Muscle of leg (tissue), 11 donors: Measurements from ENCODE around the gene CCDC167. TPM values are rescaled to one million over a fixed set of nuclear protein-coding genes. Genes with fewer than 3 reads are reported as not detected.

Source experiments
- DNase-seq: peaks from one replicate; pipeline ENCODE4 v3.0.0; 2013
- H3K27ac ChIP-seq: one replicate; pipeline ENCODE4 v1.5.1; 2013; ENCODE audit warnings: mild to moderate bottlenecking, low read length, control low read depth
- H3K27me3 ChIP-seq: one replicate; pipeline ENCODE4 v1.6.1; 2013; ENCODE audit warnings: low read length; ENCODE audit not compliant: control insufficient read depth, insufficient read depth
- H3K36me3 ChIP-seq: one replicate; pipeline ENCODE4 v1.6.1; 2013; ENCODE audit warnings: low read length; ENCODE audit not compliant: control insufficient read depth, insufficient read depth
- H3K4me1 ChIP-seq: one replicate; pipeline ENCODE4 v1.6.1; 2013; ENCODE audit warnings: low read length; ENCODE audit not compliant: control insufficient read depth, insufficient read depth
- H3K4me3 ChIP-seq: one replicate; pipeline ENCODE4 v1.5.1; 2013; ENCODE audit warnings: low read length, control low read depth
- H3K9me3 ChIP-seq: replicated peaks from 2 replicates; pipeline ENCODE4 v1.6.1; 2013; ENCODE audit warnings: low read depth, low read length; ENCODE audit not compliant: control insufficient read depth
- WGBS: methylation state at CpG from one replicate; pipeline ENCODE4 v1.1.5; 2013; ENCODE audit warnings: missing lambda C conversion rate; ENCODE audit not compliant: insufficient coverage; 5-methylcytosine and 5-hydroxymethylcytosine counted together
- polyA plus RNA-seq, 8 donors: library from polyadenylated mRNA; unstranded; fragments of 120-200 nt; gene quantifications; one replicate each; pipeline versions ENCODE4 v1.2.1 to v1.2.3, GENCODE V29; 2013; ENCODE audit warnings: inconsistent platforms in 1 of 8, low replicate concordance in 1 of 8; ENCODE audit not compliant: insufficient read length in 8 of 8, insufficient read depth in 1 of 8
- total RNA-seq: library from RNA; stranded (reverse); fragments of 120-200 nt; gene quantifications from one replicate; pipeline ENCODE4 v1.2.4, GENCODE V29; 2013

Gene CCDC167
- total and polyA plus RNA-seq, 9 donors: 19.0 to 34.3 (median 24.4) TPM

- Histone ChIP-seq H3K27ac (no peak overlapping the region), H3K4me1 (peaks cover 21% of the 10 kb centered on the region), H3K9me3 (no peaks in the 10 kb centered on the region), H3K36me3 (peaks cover 60% of the 10 kb centered on the region), H3K27me3 (no peaks in the 10 kb centered on the region), H3K4me3 (no peak overlapping the region)
- WGBS: 96% methylated on average over 4 of the region's 11 CpGs
- DNase-seq: no peak
Observed at GRCh38 chr6:37483252-37483901, 16.3 kb downstream of the CCDC167 start.

GRCh38 chr6:37482606-37483251 is 17.0 kb downstream of the CCDC167 start:
- Histone ChIP-seq H3K27me3 (no peaks in the 10 kb centered on the region), H3K9me3 (no peaks in the 10 kb centered on the region), H3K4me1 (peaks cover 24% of the 10 kb centered on the region), H3K4me3 (no peak overlapping the region), H3K27ac (no peak overlapping the region), H3K36me3 (peaks cover 66% of the 10 kb centered on the region)
- DNase-seq: no peak
- WGBS: 73% methylated on average over 8 of the region's 10 CpGs

GRCh38 chr6:37481711-37482605 is 17.7 kb downstream of the CCDC167 start:
- no peaks in the 10 kb centered on the region for H3K27me3 ChIP-seq
- 50% methylated on average over 7 of the region's 15 CpGs for WGBS
- no peak overlapping the region for H3K27ac ChIP-seq

GRCh38 chr6:37480951-37481534 is 18.6 kb downstream of the CCDC167 start:
- peaks cover 75% of the 10 kb centered on the region for H3K36me3 ChIP-seq
- 60% methylated on average over 1 of the region's 7 CpGs for WGBS
- no peaks in the 10 kb centered on the region for H3K9me3 ChIP-seq
- H3K27ac ChIP-seq: no peak overlapping the region
- no peak for DNase-seq
- H3K4me3 ChIP-seq: no peak overlapping the region
- H3K4me1 ChIP-seq: peaks cover 33% of the 10 kb centered on the region
- no peaks in the 10 kb centered on the region for H3K27me3 ChIP-seq

More at GRCh38 chr6:37481711-37482605, 17.7 kb downstream of the CCDC167 start:
- H3K4me3 ChIP-seq: no peak overlapping the region
- H3K4me1 ChIP-seq: peaks cover 32% of the 10 kb centered on the region
- DNase-seq: no peak
- H3K36me3 ChIP-seq: peaks cover 74% of the 10 kb centered on the region
- H3K9me3 ChIP-seq: no peaks in the 10 kb centered on the region

GRCh38 chr6:37480118-37480736 is 19.5 kb downstream of the CCDC167 start:
- Histone ChIP-seq H3K4me3 (no peak overlapping the region), H3K4me1 (peaks cover 36% of the 10 kb centered on the region), H3K9me3 (no peaks in the 10 kb centered on the region), H3K36me3 (peaks cover 83% of the 10 kb centered on the region), H3K27me3 (no peaks in the 10 kb centered on the region), H3K27ac (no peak overlapping the region)
- 91% methylated on average over 1 of the region's 1 CpG for WGBS
- DNase-seq: no peak

- Histone ChIP-seq H3K27ac (no peak overlapping the region), H3K4me1 (peaks cover 37% of the 10 kb centered on the region), H3K4me3 (no peak overlapping the region), H3K9me3 (no peaks in the 10 kb centered on the region), H3K36me3 (peaks cover 88% of the 10 kb centered on the region), H3K27me3 (no peaks in the 10 kb centered on the region)
- WGBS: 88% methylated on average over 6 of the region's 6 CpGs
- DNase-seq: no peak
Observed at GRCh38 chr6:37479266-37479854, 20.3 kb downstream of the CCDC167 start.

GRCh38 chr6:37478827-37479226 is 20.9 kb downstream of the CCDC167 start:
- no peaks in the 10 kb centered on the region for H3K27me3 ChIP-seq
- peaks cover 92% of the 10 kb centered on the region for H3K36me3 ChIP-seq
- no peak overlapping the region for H3K27ac ChIP-seq
- H3K9me3 ChIP-seq: no peaks in the 10 kb centered on the region
- no peak overlapping the region for H3K4me3 ChIP-seq
- 88% methylated on average over 5 of the region's 7 CpGs for WGBS
- no peak for DNase-seq
- peaks cover 39% of the 10 kb centered on the region for H3K4me1 ChIP-seq

- Histone ChIP-seq H3K9me3 (no peaks in the 10 kb centered on the region), H3K4me1 (peaks cover 45% of the 10 kb centered on the region), H3K4me3 (no peak overlapping the region), H3K36me3 (peaks cover 90% of the 10 kb centered on the region), H3K27ac (no peak overlapping the region), H3K27me3 (no peaks in the 10 kb centered on the region)
- 67% methylated on average over 15 of the region's 18 CpGs for WGBS
- DNase-seq: no peak
Observed at GRCh38 chr6:37477656-37478435, 21.8 kb downstream of the CCDC167 start.

- H3K36me3 ChIP-seq: peaks cover 90% of the 10 kb centered on the region
- no peak for DNase-seq
- H3K4me3 ChIP-seq: no peak overlapping the region
- H3K27me3 ChIP-seq: no peaks in the 10 kb centered on the region
- no peaks in the 10 kb centered on the region for H3K9me3 ChIP-seq
- H3K27ac ChIP-seq: no peak overlapping the region
- 69% methylated on average over 2 of the region's 3 CpGs for WGBS
- peaks cover 52% of the 10 kb centered on the region for H3K4me1 ChIP-seq
Observed at GRCh38 chr6:37477191-37477590, 22.5 kb downstream of the CCDC167 start.
